HG03064 (cell line): Measurements from ENCODE around the gene TMEM185B.
"Not testable (repeated sequence)": the region's sequence is repeated elsewhere in the genome, so short reads cannot be mapped to it uniquely, and the experiment has no call there.

ENCODE experiments used
- ATAC-seq: cut with Tn5 transposase; IDR thresholded peaks from one replicate; pipeline ENCODE4 v1.9.1; 2021; ENCODE audit warnings: low read depth; ENCODE audit not compliant: unreplicated experiment

The TMEM185B gene

GRCh38 chr2:120235158-120235557, 12.0 kb upstream of the TMEM185B start:
- ATAC-seq = not testable (repeated sequence)

- ATAC-seq = no peak
Measured at GRCh38 chr2:120233292-120233691, 10.1 kb upstream of the TMEM185B start.

- peak; percentile 81 for ATAC-seq
Measured at GRCh38 chr2:120231974-120232635, 8.9 kb upstream of the TMEM185B start.

DNA sequence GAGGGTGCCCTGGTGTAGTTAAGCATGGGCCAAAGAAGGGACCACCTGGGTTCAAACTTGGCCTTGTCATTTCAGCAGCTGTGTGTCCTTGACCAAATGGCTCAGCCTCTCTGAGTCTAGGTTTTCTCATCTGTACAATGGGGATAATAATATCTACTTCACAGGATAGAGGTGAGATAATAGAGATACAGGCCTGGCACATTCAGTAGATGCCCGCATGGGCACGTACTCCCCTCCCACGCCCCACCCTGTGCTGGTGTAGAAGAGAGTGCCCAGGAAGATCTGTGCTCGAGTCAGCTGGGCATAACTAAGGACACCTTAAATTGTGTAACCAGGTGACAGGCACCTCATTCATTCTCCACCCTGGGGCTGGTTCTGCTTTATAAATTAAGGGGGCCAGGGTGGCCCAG, 8.4 kb upstream of the TMEM185B start:
- peak; percentile 21 for ATAC-seq

DNA sequence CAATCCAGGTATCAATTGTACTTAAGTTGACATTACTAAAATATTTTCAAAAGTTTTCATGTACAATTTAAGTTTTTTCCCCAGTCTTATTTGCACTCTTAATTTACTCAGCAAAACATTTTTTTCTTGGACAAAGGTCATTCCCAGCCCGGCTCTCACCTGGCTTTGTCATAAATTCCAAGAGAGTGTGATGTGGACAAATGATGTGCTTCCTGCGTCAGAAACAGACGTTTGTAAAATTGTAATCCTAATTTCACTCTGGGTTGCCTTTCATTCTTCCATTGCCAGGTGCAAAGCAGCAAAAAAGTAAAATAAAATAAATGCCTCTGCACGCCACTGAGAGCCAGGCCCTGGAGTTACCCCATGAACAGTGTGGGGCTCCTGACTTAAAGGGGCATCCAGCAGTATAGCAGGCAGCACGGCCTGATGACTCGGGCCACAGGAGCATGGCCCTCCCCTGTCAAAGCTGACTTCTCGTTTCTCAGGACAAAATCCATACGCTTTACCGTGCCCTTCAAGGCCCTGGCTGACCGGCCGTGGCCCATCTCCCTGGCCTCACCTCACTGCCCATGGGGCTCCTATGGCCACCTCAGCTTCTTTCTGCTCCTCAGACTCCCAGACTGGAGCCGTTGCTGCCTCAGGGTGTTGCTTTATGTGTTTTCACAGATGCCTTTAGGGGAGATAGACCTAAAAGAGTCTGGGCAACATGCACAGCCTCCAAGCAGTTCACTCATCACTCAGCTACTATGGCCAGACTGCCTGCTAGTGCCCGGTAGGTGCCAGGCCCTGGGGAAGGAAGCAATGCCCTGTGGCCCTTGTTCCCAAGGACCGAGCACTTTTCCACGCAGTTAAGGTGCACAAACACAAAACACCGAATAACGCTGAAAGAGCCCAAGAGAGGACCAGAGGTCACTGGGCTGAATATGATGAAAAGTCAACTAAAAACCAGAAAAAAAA, 7.6 kb upstream of the TMEM185B start:
- no peak for ATAC-seq

DNA sequence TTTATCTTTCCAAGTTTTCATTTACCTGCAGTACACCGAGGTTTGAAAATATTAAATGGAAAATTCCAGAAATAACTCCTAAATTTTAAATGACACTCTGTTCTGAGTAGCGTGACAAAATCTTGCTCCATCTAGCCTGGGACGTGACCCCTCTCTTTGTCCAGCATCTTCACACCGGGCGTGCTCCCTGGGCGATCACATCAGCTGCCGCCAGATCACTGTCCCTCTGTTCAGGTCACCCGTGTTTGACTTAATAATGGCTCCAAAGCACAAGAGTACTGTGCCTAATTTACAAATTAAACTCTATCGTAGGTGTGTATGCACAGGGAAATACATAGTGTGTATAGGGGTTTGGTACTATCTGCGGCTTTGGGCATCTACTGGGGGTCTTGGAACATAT, 6.1 kb upstream of the TMEM185B start:
- ATAC-seq = no peak

GRCh38 chr2:120228503-120228902, 5.3 kb upstream of the TMEM185B start:
- ATAC-seq = no peak

- no peak for ATAC-seq
Measured at GRCh38 chr2:120227111-120227991, 4.2 kb upstream of the TMEM185B start.

DNA sequence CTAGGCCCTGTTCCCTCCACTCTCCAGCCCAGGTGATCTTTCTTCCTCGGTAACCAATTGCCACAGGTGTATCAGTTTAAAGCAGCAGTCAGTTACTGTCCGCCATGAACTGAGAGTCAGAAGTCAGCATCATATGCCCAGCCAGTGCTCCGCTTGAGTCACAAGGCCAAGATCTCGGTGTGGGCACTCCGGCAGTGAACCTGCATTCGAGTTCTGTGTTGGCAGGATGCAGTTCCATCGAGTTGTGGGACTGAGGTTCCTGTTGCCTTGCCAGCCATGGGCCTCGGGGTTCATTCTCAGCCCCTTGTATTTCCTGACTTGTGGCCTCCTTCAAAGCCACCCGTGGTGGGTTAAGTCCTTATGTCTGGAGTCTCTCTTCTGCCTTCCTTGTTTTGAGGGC, 3.1 kb upstream of the TMEM185B start:
- ATAC-seq = no peak

DNA sequence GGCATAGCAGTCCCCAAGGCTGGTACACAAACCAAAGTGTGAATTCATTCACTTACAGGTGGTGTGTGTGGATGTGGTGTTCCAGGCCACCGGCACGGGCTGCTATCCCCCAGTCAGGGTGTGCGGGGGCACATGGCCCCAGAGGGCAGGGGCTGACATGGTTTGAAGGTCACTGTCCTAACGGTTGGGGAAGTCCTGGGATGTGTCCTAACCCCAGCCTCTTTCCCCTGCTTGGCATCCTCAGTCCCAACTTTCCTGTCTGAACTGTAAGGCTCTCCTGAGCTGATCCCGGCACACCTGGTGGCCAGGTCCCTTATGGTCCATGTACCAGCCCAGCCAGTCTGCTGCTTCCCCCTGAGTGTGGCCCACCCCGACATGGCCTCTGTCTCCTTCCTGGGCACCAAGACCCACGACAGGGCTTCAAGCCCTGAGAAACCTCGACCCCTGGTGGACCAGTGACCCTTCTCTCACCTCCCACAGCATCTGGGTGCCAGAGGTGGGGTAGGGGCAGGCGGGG, 2.4 kb upstream of the TMEM185B start:
- no peak for ATAC-seq

GRCh38 chr2:120224735-120225548, 1.7 kb upstream of the TMEM185B start:
- no peak for ATAC-seq

- no peak for ATAC-seq
Measured at GRCh38 chr2:120224256-120224655, 1.1 kb upstream of the TMEM185B start.

GRCh38 chr2:120222186-120223033, 790 bp downstream of the TMEM185B start:
- no peak for ATAC-seq

GRCh38 chr2:120221616-120222015, 1.6 kb downstream of the TMEM185B start:
- no peak for ATAC-seq

- no peak for ATAC-seq
Measured at GRCh38 chr2:120220756-120221155, 2.4 kb downstream of the TMEM185B start.

DNA sequence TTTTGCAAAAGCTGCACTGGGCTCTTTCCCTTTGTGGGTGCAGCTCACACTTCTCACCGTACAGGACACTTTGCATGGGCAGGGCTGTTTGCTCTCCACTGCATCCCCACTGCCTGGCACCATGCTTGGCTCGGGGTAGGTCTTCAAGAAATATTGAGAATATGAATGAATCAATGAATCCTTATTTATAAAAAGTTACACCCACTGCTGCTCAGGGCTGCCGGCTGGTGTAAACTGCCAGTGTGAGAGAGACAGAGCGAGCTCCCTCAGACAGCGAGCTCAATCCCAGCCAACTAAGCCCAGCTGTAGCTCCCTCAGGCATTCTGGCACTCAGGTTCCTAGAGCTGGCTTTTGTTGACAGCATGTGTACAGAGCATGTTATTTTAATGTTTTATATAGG, 3.4 kb downstream of the TMEM185B start:
- ATAC-seq = no peak

GRCh38 chr2:120219291-120219690, 3.9 kb downstream of the TMEM185B start:
- no peak for ATAC-seq

DNA sequence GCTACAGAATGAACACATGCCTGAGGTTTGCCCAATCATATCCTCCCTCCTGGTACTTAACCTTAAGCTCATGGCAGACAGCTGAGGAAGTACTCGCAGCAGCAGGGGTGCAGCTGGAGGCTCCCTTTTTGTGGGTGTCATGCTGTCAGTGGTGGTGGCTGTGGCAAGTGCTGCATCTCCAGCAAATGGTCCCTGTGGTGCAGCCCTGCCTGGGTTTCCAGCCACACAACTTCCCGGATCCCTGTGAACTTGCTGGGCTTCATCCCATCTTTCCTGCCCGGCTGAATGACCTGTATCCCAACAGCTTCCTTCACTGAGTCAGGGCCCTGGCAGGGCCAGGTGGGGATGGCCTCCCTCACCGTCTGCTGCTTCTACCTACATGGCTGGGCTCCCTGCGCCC, 5.0 kb downstream of the TMEM185B start:
- no peak for ATAC-seq

DNA sequence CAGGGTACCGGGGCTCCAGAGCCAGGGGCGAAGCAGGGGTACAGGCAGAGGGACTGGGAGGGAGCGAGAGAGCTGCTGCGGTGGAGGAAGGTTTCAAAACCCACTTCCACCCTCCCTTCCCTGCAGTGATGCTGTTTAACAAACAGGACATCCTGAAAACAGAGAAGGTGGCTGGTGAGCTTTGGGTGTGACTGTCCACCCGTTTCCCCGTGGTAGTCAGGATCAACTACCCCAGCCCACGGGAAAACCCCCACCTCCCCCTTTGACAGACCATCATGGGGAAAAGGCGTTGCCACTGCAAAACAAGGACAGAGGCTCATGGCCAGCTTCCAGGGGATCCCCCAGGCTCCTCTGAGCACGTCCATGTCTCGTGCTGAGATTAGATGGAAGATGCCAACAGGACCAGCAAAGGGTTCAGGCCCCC, 12.9 kb downstream of the TMEM185B start:
- no peak for ATAC-seq
